Epithelial cell of esophagus (primary cell): Measurements from ENCODE around the gene CLEC4M.

Experiments
- DNase-seq: peaks from one replicate; pipeline ENCODE4 v3.0.0; 2010; ENCODE audit warnings: low read depth
- H3K4me3 ChIP-seq: 2 replicates; pipeline ENCODE4 v1.5.1; 2011; ENCODE audit warnings: mild to moderate bottlenecking, low read length, control low read depth
- TF ChIP-seq, protein P1 (sequence below): IDR thresholded peaks from 2 replicates; pipeline ENCODE4 v1.5.1; 2011; ENCODE audit warnings: low read depth, mild to moderate bottlenecking, low read length, control low read depth, inconsistent platforms; ENCODE audit not compliant: insufficient read depth; ENCODE audit errors: missing control alignments

CLEC4M gene

DNA sequence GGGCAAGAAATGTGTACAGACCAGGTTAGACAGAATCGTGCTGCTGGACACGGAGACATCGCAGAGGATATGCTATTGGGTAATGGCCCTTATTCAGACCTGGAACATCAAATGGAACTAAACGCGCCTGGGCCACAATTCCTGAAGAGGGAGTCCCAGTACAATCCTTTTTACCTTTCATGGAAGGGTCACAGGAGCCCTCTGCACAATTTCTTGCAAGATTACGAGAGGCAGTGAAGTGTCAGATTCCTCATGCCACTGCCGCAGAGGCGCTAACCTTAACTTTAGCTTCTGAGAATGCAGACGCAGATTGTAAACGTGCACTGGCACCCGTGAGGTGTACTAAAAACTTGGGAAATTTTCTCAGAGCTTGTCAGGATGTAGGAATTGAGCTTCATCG, 18.1 kb downstream of the CLEC4M start:
- DNase-seq: no peak
- TF ChIP-seq, protein P1, sequence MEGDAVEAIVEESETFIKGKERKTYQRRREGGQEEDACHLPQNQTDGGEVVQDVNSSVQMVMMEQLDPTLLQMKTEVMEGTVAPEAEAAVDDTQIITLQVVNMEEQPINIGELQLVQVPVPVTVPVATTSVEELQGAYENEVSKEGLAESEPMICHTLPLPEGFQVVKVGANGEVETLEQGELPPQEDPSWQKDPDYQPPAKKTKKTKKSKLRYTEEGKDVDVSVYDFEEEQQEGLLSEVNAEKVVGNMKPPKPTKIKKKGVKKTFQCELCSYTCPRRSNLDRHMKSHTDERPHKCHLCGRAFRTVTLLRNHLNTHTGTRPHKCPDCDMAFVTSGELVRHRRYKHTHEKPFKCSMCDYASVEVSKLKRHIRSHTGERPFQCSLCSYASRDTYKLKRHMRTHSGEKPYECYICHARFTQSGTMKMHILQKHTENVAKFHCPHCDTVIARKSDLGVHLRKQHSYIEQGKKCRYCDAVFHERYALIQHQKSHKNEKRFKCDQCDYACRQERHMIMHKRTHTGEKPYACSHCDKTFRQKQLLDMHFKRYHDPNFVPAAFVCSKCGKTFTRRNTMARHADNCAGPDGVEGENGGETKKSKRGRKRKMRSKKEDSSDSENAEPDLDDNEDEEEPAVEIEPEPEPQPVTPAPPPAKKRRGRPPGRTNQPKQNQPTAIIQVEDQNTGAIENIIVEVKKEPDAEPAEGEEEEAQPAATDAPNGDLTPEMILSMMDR: no peak
- H3K4me3 ChIP-seq: no peak overlapping the region

DNA sequence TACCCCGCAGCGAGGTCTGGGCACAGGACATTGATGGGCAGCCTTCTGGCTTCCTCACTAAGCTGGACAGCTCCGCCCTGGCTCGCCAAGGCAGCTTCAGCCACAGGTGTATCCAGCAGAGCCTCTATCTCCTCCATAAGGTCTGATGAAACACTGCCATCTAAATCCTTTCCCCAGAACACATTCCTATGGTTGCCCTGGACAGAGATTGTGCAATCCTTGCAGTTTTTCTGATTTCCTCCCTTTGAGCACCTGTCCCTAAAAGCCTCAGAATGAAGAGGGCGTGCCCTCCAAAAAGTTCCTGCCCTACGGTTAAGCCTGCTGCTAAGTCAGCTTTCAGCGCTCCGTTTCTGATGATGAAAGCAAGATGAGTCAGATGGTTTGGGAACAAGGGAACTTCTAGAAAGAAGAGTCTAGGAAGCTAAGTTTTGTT, 21.0 kb downstream of the CLEC4M start:
- TF ChIP-seq, protein P1: no peak
- DNase-seq: peak; percentile 91
- no peak overlapping the region for H3K4me3 ChIP-seq

DNA sequence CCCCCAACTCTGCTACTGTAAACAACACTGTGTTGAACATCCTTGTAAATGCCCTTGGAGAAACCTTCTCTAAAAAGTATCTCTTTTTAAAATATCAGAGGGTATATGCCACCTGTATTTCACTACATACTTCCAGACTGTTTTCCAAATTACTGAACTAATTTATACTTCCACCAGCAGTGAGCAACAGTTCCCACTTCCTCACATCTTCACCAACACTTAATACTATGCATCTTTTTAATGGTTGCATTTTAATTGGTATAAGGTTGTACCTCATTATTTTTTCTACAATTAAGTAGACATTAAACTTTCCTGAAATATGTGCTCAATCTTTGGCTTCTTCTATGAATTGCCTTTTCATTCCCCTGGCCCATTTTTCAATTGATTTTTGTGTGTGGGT, 21.8 kb downstream of the CLEC4M start:
- TF ChIP-seq, protein P1: no peak
- no peak overlapping the region for H3K4me3 ChIP-seq
- DNase-seq: no peak

DNA sequence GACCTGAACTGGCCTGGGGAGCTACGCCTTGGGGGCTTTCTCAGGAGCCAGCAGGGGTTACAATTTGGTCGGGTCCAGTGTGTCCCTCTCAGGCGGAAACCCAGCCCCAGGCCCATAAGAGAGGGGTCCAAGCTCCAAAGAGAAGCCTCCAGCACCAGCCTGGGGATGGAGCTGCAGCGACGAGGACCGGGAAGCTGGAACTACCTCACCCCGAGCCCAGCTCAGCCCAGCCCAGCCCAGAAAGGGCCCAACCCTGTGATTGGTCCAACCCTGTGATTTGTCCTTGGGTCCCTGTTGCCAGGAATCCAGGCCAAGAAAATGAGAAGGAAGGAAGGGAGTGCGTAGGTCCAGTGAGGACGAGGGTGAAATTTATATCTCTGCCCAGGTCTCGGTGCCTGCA, 24.1 kb downstream of the CLEC4M start:
- DNase-seq: no peak
- TF ChIP-seq, protein P1: no peak
- no peak overlapping the region for H3K4me3 ChIP-seq

DNA sequence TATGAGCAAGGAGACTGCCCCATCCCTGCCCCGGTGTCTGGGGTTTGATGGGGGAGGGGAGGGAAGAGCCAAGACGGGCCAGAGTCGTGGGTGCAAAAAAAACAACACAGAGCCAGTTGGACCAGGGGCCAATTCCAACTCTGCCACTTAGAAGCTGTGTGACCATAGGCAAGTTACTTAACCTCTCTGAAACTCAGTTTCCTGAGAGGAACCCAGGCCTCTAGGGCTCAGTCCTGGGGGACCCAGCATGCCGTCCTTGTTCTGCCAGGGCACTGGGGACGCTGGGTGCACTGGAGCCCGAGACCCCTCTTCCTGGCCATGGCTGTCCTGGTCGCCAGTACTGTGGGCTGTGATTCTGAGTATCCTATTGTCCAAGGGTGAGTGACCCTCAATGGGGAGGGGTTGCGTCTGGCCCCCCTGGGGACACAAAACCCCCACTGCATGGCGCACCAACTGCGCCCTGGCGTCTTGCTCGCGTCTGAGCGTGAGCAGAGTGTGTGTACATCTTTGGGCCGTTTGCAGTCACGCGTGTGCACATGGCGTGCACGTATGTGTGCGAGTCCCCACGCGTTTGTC, 24.6 kb downstream of the CLEC4M start:
- H3K4me3 ChIP-seq: no peak overlapping the region
- TF ChIP-seq, protein P1: no peak
- no peak for DNase-seq

DNA sequence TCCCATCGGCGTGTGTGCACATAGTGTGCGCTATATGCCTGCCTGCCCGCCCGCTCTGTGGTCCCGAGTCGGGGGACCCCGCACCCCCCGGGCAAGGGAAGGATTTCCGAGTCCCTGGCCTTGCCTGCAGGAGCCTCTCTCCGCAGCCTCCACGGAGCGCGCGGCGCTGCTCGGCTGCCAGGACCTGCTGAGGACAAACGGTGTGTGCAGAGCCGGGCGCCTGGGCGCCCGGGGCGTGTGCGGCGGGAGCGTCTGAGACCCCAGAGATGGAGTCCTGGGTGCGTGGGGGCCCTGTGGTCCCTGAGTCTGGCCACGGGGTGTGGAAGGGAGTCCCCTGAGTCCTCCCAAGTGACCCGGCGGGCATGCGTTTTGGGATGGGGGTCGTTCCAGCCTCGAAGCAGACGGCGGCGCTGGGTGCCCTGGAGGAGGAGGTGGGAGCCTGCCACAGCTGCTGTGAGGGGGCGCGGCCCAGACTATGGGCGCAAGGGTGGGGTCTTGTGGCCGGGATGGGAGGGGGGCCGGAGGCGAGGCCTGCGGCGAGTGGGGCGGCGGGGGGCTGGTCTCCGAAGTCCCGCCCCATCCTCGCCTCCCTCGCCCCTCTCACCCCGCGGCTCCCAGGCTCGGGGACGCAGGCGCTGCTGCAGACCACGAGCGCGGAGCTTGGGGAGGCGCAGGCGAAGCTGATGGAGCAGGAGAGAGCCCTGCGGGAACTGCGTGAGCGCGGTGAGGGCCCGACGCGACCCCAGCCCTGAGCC, 25.3 kb downstream of the CLEC4M start:
- DNase-seq: no peak
- no peak overlapping the region for H3K4me3 ChIP-seq
- TF ChIP-seq, protein P1: no peak

DNA sequence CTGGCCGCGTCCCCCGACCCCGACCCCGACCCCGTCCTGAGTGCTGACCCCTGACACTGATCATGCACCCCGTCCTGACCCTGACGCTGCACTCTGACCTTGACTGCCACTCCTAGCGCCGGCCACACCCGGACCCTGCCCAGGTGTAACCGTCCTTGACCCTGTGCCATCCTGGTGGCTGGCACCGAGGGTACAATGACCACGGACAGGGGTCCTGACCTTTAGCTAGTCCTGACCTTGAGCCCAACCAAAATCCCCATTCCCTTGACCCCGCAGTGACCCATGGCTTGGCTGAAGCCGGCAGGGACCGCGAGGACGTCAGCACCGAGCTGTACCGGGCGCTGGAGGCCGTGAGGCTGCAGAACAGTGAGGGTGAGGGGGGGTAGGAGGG, 25.9 kb downstream of the CLEC4M start:
- H3K4me3 ChIP-seq: no peak overlapping the region
- TF ChIP-seq, protein P1: no peak
- no peak for DNase-seq
